H1 (cell line): Measurements from ENCODE around the gene PPP1R10. TPM values are rescaled to one million over a fixed set of nuclear protein-coding genes. Genes with fewer than 3 reads are reported as not detected.

Experiments used
- JUND ChIP-seq: IDR thresholded peaks from 2 replicates; pipeline ENCODE4 v1.6.1; 2011; ENCODE audit warnings: mild to moderate bottlenecking, improper control_type of control experiment, low read length
- RAD21 ChIP-seq, 2 experiments: IDR thresholded peaks in 1 of 2; conservative IDR thresholded peaks in 1 of 2; 2 replicates each; pipeline ENCODE4 v1.6.1; 2011; ENCODE audit warnings: low read depth in 2 of 2, low read length in 2 of 2, improper control_type of control experiment in 1 of 2, inconsistent platforms in 1 of 2, mild to moderate bottlenecking in 1 of 2, moderate library complexity in 1 of 2
- SP4 ChIP-seq: IDR thresholded peaks from 2 replicates; pipeline ENCODE4 v1.6.1; 2012; ENCODE audit warnings: low read length, inconsistent platforms
- TBP ChIP-seq: IDR thresholded peaks from 2 replicates; pipeline ENCODE4 v1.6.1; 2011; ENCODE audit warnings: low read depth, low read length, improper control_type of control experiment
- polyA plus RNA-seq, 7 experiments: library from polyadenylated mRNA; depleted of rRNA in 3 of 7; stranded (reverse) in 5 of 7; unstranded in 2 of 7; fragments of >200 nt in 5 of 7; fragments of 200-250 nt in 2 of 7; gene quantifications; 1 replicate in 5 of 7; 2 replicates in 1 of 7; 4 replicates in 1 of 7; pipeline versions ENCODE4 v1.2.1 to v1.2.3, GENCODE V29; 2011 to 2013; ENCODE audit warnings: missing spikeins in 2 of 7, mixed read lengths in 2 of 7
- total RNA-seq: library from RNA; stranded (reverse); fragmentation: NEBNext Ultra II Directional; extraction: Animal tissue kit (Norgen Biotek cat#: 25700); gene quantifications from 2 replicates; pipeline ENCODE4 v1.2.1, GENCODE V29; 2021
- TF ChIP-seq, protein P1 (sequence below): IDR thresholded peaks from 2 replicates; pipeline ENCODE4 v1.6.1; 2011; ENCODE audit warnings: low read length, improper control_type of control experiment

Gene PPP1R10
- total and polyA plus RNA-seq, 2 of the 8 experiments (the other 6 are each of a cell fraction or from before 2014, with no cell fraction given) = 23.9 to 89.1 TPM

DNA sequence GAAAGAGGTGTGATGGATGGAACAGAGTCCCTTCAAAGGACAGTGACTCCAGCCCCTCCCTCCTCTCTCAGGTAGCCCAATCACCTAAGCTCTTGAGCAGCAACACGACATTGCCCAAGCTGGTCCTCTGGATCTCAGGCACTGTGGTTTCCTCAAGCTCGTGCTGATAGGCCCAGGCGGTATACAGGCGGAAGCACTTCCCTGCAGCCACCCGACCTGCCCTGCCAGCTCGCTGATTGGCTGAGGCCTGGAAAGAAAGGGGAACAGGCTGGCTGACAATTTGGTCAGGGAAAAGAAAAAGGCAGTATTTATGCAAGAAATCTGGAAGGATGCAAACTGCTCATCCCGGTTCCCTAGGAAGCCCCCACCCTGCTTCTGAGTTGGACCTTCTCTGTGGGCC, 39.5 kb upstream of the PPP1R10 start (continued):
- TF ChIP-seq, protein P1, sequence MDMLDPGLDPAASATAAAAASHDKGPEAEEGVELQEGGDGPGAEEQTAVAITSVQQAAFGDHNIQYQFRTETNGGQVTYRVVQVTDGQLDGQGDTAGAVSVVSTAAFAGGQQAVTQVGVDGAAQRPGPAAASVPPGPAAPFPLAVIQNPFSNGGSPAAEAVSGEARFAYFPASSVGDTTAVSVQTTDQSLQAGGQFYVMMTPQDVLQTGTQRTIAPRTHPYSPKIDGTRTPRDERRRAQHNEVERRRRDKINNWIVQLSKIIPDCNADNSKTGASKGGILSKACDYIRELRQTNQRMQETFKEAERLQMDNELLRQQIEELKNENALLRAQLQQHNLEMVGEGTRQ = no peak
- TF ChIP-seq RAD21 (IDR thresholded peaks at IDR 0.05 in 1 of 2, conservative IDR thresholded peaks at IDR 0.05 in 1 of 2; ENCODE audit: low read depth in 2 of 2, low read length in 2 of 2) (no peak), SP4 (no peak), JUND (no peak), TBP (no peak)
